ENCODE results near the gene ACSM6. TPM values are rescaled to one million over a fixed set of nuclear protein-coding genes. Genes with fewer than 3 reads are reported as not detected.

Gene ACSM6
- total RNA-seq, 2 experiments from 2014 or later, result not detected

GRCh38 chr10:95248989-95249388 is 55.0 kb downstream of the ACSM6 start:
- no peak for DNase-seq
- Mint-ChIP-seq H3K9me3 (no peaks in the 10 kb centered on the region), H3K4me3 (no peak overlapping the region), H3K27me3 (peaks cover 26% of the 10 kb centered on the region), H3K4me1 (ENCODE audit: low read depth) (no peaks in the 10 kb centered on the region), H3K36me3 (ENCODE audit: low read depth) (no peaks in the 10 kb centered on the region), H3K27ac (no peak overlapping the region)
- H3K4me3 ChIP-seq (ENCODE audit: low read length), result no peak overlapping the region
- no peak for TF ChIP-seq CTCF (IDR thresholded peaks at IDR 0.05)
- ChIA-PET CTCF (no interaction called here), POLR2A (no interaction called here)
- H3K27ac ChIP-seq (ENCODE audit: low read depth in 1 of 2, low read length in 2 of 2), result no peak overlapping the region
- no peaks in the 10 kb centered on the region for H3K36me3 ChIP-seq (ENCODE audit: insufficient read depth, low read length)
- no peaks in the 10 kb centered on the region for H3K9me3 ChIP-seq (ENCODE audit: control insufficient read depth in 1 of 2, insufficient read depth in 1 of 2, low read length in 2 of 2)
- H3K4me1 ChIP-seq (ENCODE audit: insufficient read depth, low read length), result no peaks in the 10 kb centered on the region
- no peaks in the 10 kb centered on the region for H3K27me3 ChIP-seq (ENCODE audit: control insufficient read depth in 1 of 2, insufficient read depth in 2 of 2, low read length in 2 of 2)
- intact Hi-C loops (cut with DNase I, micrococcal nuclease), result loop anchor here in 1 of 2 experiments (10.0 kb wide), 1 partner anchor 356 kb away; no protein-coding TSS in a partner anchor
- no peak for ATAC-seq (ENCODE audit: poor library complexity)

- no peak for ATAC-seq (ENCODE audit: poor library complexity)
- POLR2A ChIA-PET, result no interaction called here
- Mint-ChIP-seq H3K4me3 (no peak overlapping the region), H3K9me3 (no peaks in the 10 kb centered on the region), H3K4me1 (ENCODE audit: low read depth) (no peaks in the 10 kb centered on the region), H3K27ac (no peak overlapping the region), H3K27me3 (peaks cover 26% of the 10 kb centered on the region), H3K36me3 (ENCODE audit: low read depth) (no peaks in the 10 kb centered on the region)
- Histone ChIP-seq H3K4me1 (ENCODE audit: insufficient read depth, low read length) (no peaks in the 10 kb centered on the region), H3K4me3 (ENCODE audit: low read length) (no peak overlapping the region), H3K36me3 (ENCODE audit: insufficient read depth, low read length) (no peaks in the 10 kb centered on the region), H3K9me3 (ENCODE audit: control insufficient read depth in 1 of 2, insufficient read depth in 1 of 2, low read length in 2 of 2) (no peaks in the 10 kb centered on the region), H3K27ac (ENCODE audit: low read depth in 1 of 2, low read length in 2 of 2) (no peak overlapping the region), H3K27me3 (ENCODE audit: control insufficient read depth in 1 of 2, insufficient read depth in 2 of 2, low read length in 2 of 2) (no peaks in the 10 kb centered on the region)
- no peak for DNase-seq
- CTCF ChIA-PET, result no interaction called here
- TF ChIP-seq CTCF (IDR thresholded peaks at IDR 0.05), result no peak
- intact Hi-C loops (cut with DNase I, micrococcal nuclease), result loop anchor here in 1 of 2 experiments (10.0 kb wide), 1 partner anchor 355 kb away; no protein-coding TSS in a partner anchor
These were observed 55.4 kb downstream of the ACSM6 start for GRCh38 chr10:95249467-95249866.

GRCh38 chr10:95250856-95251255 is 56.8 kb downstream of the ACSM6 start:
- Histone ChIP-seq H3K36me3 (ENCODE audit: insufficient read depth, low read length) (no peaks in the 10 kb centered on the region), H3K4me3 (ENCODE audit: low read length) (no peak overlapping the region), H3K9me3 (ENCODE audit: control insufficient read depth in 1 of 2, insufficient read depth in 1 of 2, low read length in 2 of 2) (no peaks in the 10 kb centered on the region), H3K4me1 (ENCODE audit: insufficient read depth, low read length) (no peaks in the 10 kb centered on the region), H3K27me3 (ENCODE audit: control insufficient read depth in 1 of 2, insufficient read depth in 2 of 2, low read length in 2 of 2) (no peaks in the 10 kb centered on the region), H3K27ac (ENCODE audit: low read depth in 1 of 2, low read length in 2 of 2) (no peak overlapping the region)
- DNase-seq, result no peak
- Mint-ChIP-seq H3K9me3 (no peaks in the 10 kb centered on the region), H3K27ac (no peak overlapping the region), H3K36me3 (ENCODE audit: low read depth) (no peaks in the 10 kb centered on the region), H3K4me3 (no peak overlapping the region), H3K27me3 (peaks cover 19% of the 10 kb centered on the region), H3K4me1 (ENCODE audit: low read depth) (no peaks in the 10 kb centered on the region)
- TF ChIP-seq CTCF (IDR thresholded peaks at IDR 0.05), result no peak
- intact Hi-C loops (cut with DNase I, micrococcal nuclease), result no loop called here
- ChIA-PET POLR2A (no interaction called here), CTCF (interaction anchor here (1.0 kb wide), 1 partner anchor 47 kb away, joined by 3 read pairs; no protein-coding TSS in a partner anchor)
- ATAC-seq (ENCODE audit: poor library complexity), result no peak
